ENCODE data around the gene RPIA. TPM values are rescaled to one million over a fixed set of nuclear protein-coding genes. Genes with fewer than 3 reads are reported as not detected.

The RPIA gene
- total RNA-seq, 1 experiment from 2014 or later = 18.2 TPM

GRCh38 chr2:88737385-88737784, 45.9 kb downstream of the RPIA start:
- no TSS peak for BruUV-seq (replicated peaks)
- ChIA-PET CTCF (no interaction called here), POLR2A (no interaction called here)
- no peak for DNase-seq (ENCODE audit: low read depth, low spot score)
- Histone ChIP-seq H3K4me3 (ENCODE audit: low read depth in 2 of 2, low read length in 2 of 2) (no peak overlapping the region), H3K9me3 (ENCODE audit: control insufficient read depth, insufficient read depth, low read depth, low read length) (no peaks in the 10 kb centered on the region), H3K27me3 (ENCODE audit: control insufficient read depth, insufficient read depth, low read length) (no peaks in the 10 kb centered on the region), H3K27ac (ENCODE audit: low read length) (no peak overlapping the region), H3K4me1 (ENCODE audit: control insufficient read depth, insufficient read depth, low read length) (no peaks in the 10 kb centered on the region), H3K36me3 (ENCODE audit: control insufficient read depth, insufficient read depth, low read length) (no peaks in the 10 kb centered on the region)
- in situ Hi-C loops (cut with HindIII; ENCODE audit: low pct_unique_long_range_greater_than_20kb, low sequenced_read_pairs) (no loop called here), intact Hi-C loops (cut with micrococcal nuclease; ENCODE audit: unreplicated experiment) (no loop called here)
- TF ChIP-seq SIN3A (IDR thresholded peaks at IDR 0.05; ENCODE audit: borderline replicate concordance, insufficient read depth, low read depth, low read length) (no peak), POLR2AphosphoS5 (IDR thresholded peaks at IDR 0.05; ENCODE audit: low read depth, low read length) (no peak), REST (IDR thresholded peaks at IDR 0.05; ENCODE audit: insufficient read depth in 1 of 2, low read depth in 2 of 2, low read length in 1 of 2) (no peak), CTCF (IDR thresholded peaks at IDR 0.05) (no peak)
- ATAC-seq = no peak

GRCh38 chr2:88738271-88738670, 46.8 kb downstream of the RPIA start:
- H3K27me3 ChIP-seq (ENCODE audit: control insufficient read depth, insufficient read depth, low read length) = no peaks in the 10 kb centered on the region
- H3K4me3 ChIP-seq (ENCODE audit: low read depth in 2 of 2, low read length in 2 of 2) = no peak overlapping the region
- no peak for TF ChIP-seq SIN3A (IDR thresholded peaks at IDR 0.05; ENCODE audit: borderline replicate concordance, insufficient read depth, low read depth, low read length)
- no peak for TF ChIP-seq REST (IDR thresholded peaks at IDR 0.05; ENCODE audit: insufficient read depth in 1 of 2, low read depth in 2 of 2, low read length in 1 of 2)
- TF ChIP-seq POLR2AphosphoS5 (IDR thresholded peaks at IDR 0.05; ENCODE audit: low read depth, low read length) = no peak
- TF ChIP-seq CTCF (IDR thresholded peaks at IDR 0.05) = no peak
- no peak for TF ChIP-seq TCF7L2 (IDR thresholded peaks at IDR 0.05; ENCODE audit: low read depth, low read length)
- no peaks in the 10 kb centered on the region for H3K36me3 ChIP-seq (ENCODE audit: control insufficient read depth, insufficient read depth, low read length)
- no peaks in the 10 kb centered on the region for H3K4me1 ChIP-seq (ENCODE audit: control insufficient read depth, insufficient read depth, low read length)
- ATAC-seq (no peak), DNase-seq (ENCODE audit: low read depth, low spot score) (no peak)
- ChIA-PET POLR2A (no interaction called here), CTCF (no interaction called here)
- H3K27ac ChIP-seq (ENCODE audit: low read length) = no peak overlapping the region
- in situ Hi-C loops (cut with HindIII; ENCODE audit: low pct_unique_long_range_greater_than_20kb, low sequenced_read_pairs) = no loop called here
- intact Hi-C loops (cut with micrococcal nuclease; ENCODE audit: unreplicated experiment) = no loop called here
- BruUV-seq (replicated peaks) = no TSS peak
- H3K9me3 ChIP-seq (ENCODE audit: control insufficient read depth, insufficient read depth, low read depth, low read length) = no peaks in the 10 kb centered on the region

Measured in Panc1 (cell line).